Esophagus muscularis mucosa (tissue), 4 donors: ENCODE results near the gene DHX34.

Experiments
- CTCF ChIP-seq, 3 experiments: fragments of 200-600 bp in 2 of 3; fragments of 450-650 bp in 1 of 3; sonication (generic) in 2 of 3; IDR thresholded peaks; one replicate each; pipeline ENCODE4 v1.5.1; 2017 to 2019; ENCODE audit warnings: antibody characterized with exemption in 3 of 3, mild to moderate bottlenecking in 2 of 3, moderate library complexity in 1 of 3
- EP300 ChIP-seq: sonication (generic); formaldehyde crosslinking; IDR thresholded peaks from one replicate; pipeline ENCODE4 v1.6.1; 2017; ENCODE audit warnings: antibody characterized with exemption
- POLR2A ChIP-seq: fragments of 450-650 bp; IDR thresholded peaks from one replicate; pipeline ENCODE4 v1.6.1; 2017; ENCODE audit warnings: antibody characterized with exemption, moderate library complexity, mild to moderate bottlenecking, low read depth

GRCh38 chr19:47413941-47414340 lies 64.8 kb downstream of the DHX34 start:
- TF ChIP-seq CTCF (IDR thresholded peaks at IDR 0.05) (no peak), POLR2A (no peak), EP300 (no peak)
